Measurements from ENCODE around the gene RPS6KA3.

DNA sequence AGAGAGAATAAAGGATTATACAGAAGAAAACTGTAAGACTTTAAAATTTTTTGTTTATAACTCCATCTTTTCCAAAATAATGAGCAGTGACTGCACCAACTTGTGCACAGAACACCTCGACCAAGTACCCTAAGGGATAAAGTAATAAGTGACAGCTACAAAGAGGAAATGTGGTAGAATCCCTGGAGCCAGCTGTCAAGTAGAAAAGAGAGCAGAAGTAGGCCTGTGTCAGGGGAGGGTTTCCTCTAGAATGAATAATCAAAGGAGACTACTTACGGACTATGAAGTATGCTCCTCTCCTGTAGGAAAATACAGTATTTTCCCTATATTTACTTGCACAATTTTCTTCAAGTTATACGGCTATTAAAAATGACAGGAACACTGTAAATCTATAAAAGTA lies 126.3 kb downstream of the RPS6KA3 start:
- TF ChIP-seq, protein P1, sequence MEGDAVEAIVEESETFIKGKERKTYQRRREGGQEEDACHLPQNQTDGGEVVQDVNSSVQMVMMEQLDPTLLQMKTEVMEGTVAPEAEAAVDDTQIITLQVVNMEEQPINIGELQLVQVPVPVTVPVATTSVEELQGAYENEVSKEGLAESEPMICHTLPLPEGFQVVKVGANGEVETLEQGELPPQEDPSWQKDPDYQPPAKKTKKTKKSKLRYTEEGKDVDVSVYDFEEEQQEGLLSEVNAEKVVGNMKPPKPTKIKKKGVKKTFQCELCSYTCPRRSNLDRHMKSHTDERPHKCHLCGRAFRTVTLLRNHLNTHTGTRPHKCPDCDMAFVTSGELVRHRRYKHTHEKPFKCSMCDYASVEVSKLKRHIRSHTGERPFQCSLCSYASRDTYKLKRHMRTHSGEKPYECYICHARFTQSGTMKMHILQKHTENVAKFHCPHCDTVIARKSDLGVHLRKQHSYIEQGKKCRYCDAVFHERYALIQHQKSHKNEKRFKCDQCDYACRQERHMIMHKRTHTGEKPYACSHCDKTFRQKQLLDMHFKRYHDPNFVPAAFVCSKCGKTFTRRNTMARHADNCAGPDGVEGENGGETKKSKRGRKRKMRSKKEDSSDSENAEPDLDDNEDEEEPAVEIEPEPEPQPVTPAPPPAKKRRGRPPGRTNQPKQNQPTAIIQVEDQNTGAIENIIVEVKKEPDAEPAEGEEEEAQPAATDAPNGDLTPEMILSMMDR (IDR thresholded peaks at IDR 0.05) = no peak
- TF ChIP-seq POLR2A (IDR thresholded peaks at IDR 0.05) = no peak
